Hematopoietic multipotent progenitor cell treated with erythropoietin and hydrocortisone succinate and interleukin-3 and kit ligand, for 6 days (in vitro differentiated cells): ENCODE measurements around the gene TOMM34.

Experiments used
- DNase-seq: peaks from one replicate; pipeline ENCODE4 v3.0.0-alpha.2; 2015

Gene TOMM34

GRCh38 chr20:44960103-44960852 is at the start of gene TOMM34:
Gene TOMM34, minus strand, starts transcription at chr20:44960397. Its CDS starts 64 bp downstream, at chr20:44960333.
- DNase-seq = peak; percentile 98

GRCh38 chr20:45008521-45009049 is 48.4 kb upstream of the TOMM34 start:
- no peak for DNase-seq

GRCh38 chr20:44997668-44998067 is 37.5 kb upstream of the TOMM34 start:
- no peak for DNase-seq

- DNase-seq = no peak
Observed at GRCh38 chr20:44997171-44997570, 37.0 kb upstream of the TOMM34 start.

GRCh38 chr20:44993343-44993742 is 33.1 kb upstream of the TOMM34 start:
- peak; percentile 60 for DNase-seq

- DNase-seq = no peak
Observed at GRCh38 chr20:44990957-44991356, 30.8 kb upstream of the TOMM34 start.

GRCh38 chr20:44990425-44990824 is 30.2 kb upstream of the TOMM34 start:
- peak; percentile 58 for DNase-seq

- no peak for DNase-seq
Observed at GRCh38 chr20:44988631-44989171, 28.5 kb upstream of the TOMM34 start.

- DNase-seq = no peak
Observed at GRCh38 chr20:44983093-44983674, 23.0 kb upstream of the TOMM34 start.

GRCh38 chr20:44981736-44982406 is 21.7 kb upstream of the TOMM34 start:
- no peak for DNase-seq

GRCh38 chr20:44979090-44979621 is 19.0 kb upstream of the TOMM34 start:
- peak; percentile 94 for DNase-seq

- DNase-seq = no peak
Observed at GRCh38 chr20:44976698-44977097, 16.5 kb upstream of the TOMM34 start.

GRCh38 chr20:44973053-44973452 is 12.9 kb upstream of the TOMM34 start:
- no peak for DNase-seq

GRCh38 chr20:44970243-44970757 is 10.1 kb upstream of the TOMM34 start:
- DNase-seq = peak; percentile 83

- DNase-seq = peak; percentile 52
Observed at GRCh38 chr20:44969300-44969894, 9.2 kb upstream of the TOMM34 start.

GRCh38 chr20:44967207-44967807 is 7.1 kb upstream of the TOMM34 start:
- peak; percentile 73 for DNase-seq

GRCh38 chr20:44966030-44966961 is 6.1 kb upstream of the TOMM34 start, which contains the start of gene STK4:
Gene STK4, plus strand, starts transcription at chr20:44966512. Its CDS starts 57 bp downstream, at chr20:44966569.
- peak; percentile 96 for DNase-seq

- no peak for DNase-seq
Observed at GRCh38 chr20:44965651-44966029, 5.4 kb upstream of the TOMM34 start.

- DNase-seq = peak; percentile 14
Observed at GRCh38 chr20:44963325-44964215, 3.4 kb upstream of the TOMM34 start.

- peak; percentile 22 for DNase-seq
Observed at GRCh38 chr20:44962483-44962882, 2.3 kb upstream of the TOMM34 start.
